Measurements from ENCODE around the gene MYCBP2. TPM values are rescaled to one million over a fixed set of nuclear protein-coding genes. Genes with fewer than 3 reads are reported as not detected.

MYCBP2 gene
- 191 TPM for total RNA-seq

GRCh38 chr13:77326905-77327604 lies at the start of gene MYCBP2:
Gene MYCBP2 (minus strand): TSS chr13:77327094. CDS start chr13:77326775, 319 bp downstream.
- H3K27me3 ChIP-seq: no peaks in the 10 kb centered on the region
- DNase-seq (ENCODE audit: extremely low spot score in 2 of 2): peak; percentile 98 to 99
- peak in 1 of 3 experiments; percentile 25 for TF ChIP-seq CTCF (IDR thresholded peaks at IDR 0.05)
- TF ChIP-seq POLR2AphosphoS5 (IDR thresholded peaks at IDR 0.05; ENCODE audit: insufficient read depth in 1 of 2, low read depth in 1 of 2): peak; percentile 97 to 99
- peak in 1 of 2 donors; percentile 96 for TF ChIP-seq POLR2A (IDR thresholded peaks at IDR 0.05)
- peak within 1 kb of the TSS; percentile 89 for H3K27ac ChIP-seq
- no peaks in the 10 kb centered on the region for H3K36me3 ChIP-seq
- H3K4me3 ChIP-seq: peak within 1 kb of the TSS; percentile 89 to 91
- no peaks in the 10 kb centered on the region for H3K9me3 ChIP-seq
- intact Hi-C loops (cut with DNase I): no loop called here
- peaks cover 51% of the 10 kb centered on the region for H3K4me1 ChIP-seq

- no peak overlapping the region for H3K27ac ChIP-seq
- H3K27me3 ChIP-seq: no peaks in the 10 kb centered on the region
- no peak for DNase-seq (ENCODE audit: extremely low spot score in 2 of 2)
- H3K36me3 ChIP-seq: no peaks in the 10 kb centered on the region
- intact Hi-C loops (cut with DNase I): no loop called here
- no peaks in the 10 kb centered on the region for H3K4me1 ChIP-seq
- TF ChIP-seq POLR2A (IDR thresholded peaks at IDR 0.05) (no peak), POLR2AphosphoS5 (IDR thresholded peaks at IDR 0.05; ENCODE audit: insufficient read depth in 1 of 2, low read depth in 1 of 2) (no peak), CTCF (IDR thresholded peaks at IDR 0.05) (no peak)
- H3K4me3 ChIP-seq: no peak overlapping the region
- H3K9me3 ChIP-seq: no peaks in the 10 kb centered on the region
Observed at GRCh38 chr13:77375560-77376108, 48.7 kb upstream of the MYCBP2 start.

GRCh38 chr13:77374786-77375185 lies 47.9 kb upstream of the MYCBP2 start:
- TF ChIP-seq CTCF (IDR thresholded peaks at IDR 0.05) (no peak), POLR2A (IDR thresholded peaks at IDR 0.05) (no peak), POLR2AphosphoS5 (IDR thresholded peaks at IDR 0.05; ENCODE audit: insufficient read depth in 1 of 2, low read depth in 1 of 2) (no peak)
- Histone ChIP-seq H3K27me3 (no peaks in the 10 kb centered on the region), H3K4me3 (no peak overlapping the region), H3K4me1 (no peaks in the 10 kb centered on the region), H3K27ac (no peak overlapping the region), H3K36me3 (no peaks in the 10 kb centered on the region), H3K9me3 (no peaks in the 10 kb centered on the region)
- intact Hi-C loops (cut with DNase I): no loop called here
- DNase-seq (ENCODE audit: extremely low spot score in 2 of 2): no peak

- Histone ChIP-seq H3K4me3 (no peak overlapping the region), H3K27ac (no peak overlapping the region), H3K9me3 (no peaks in the 10 kb centered on the region), H3K27me3 (no peaks in the 10 kb centered on the region), H3K36me3 (no peaks in the 10 kb centered on the region), H3K4me1 (no peaks in the 10 kb centered on the region)
- intact Hi-C loops (cut with DNase I): no loop called here
- TF ChIP-seq POLR2AphosphoS5 (IDR thresholded peaks at IDR 0.05; ENCODE audit: insufficient read depth in 1 of 2, low read depth in 1 of 2) (no peak), POLR2A (IDR thresholded peaks at IDR 0.05) (no peak)
- no peak for DNase-seq (ENCODE audit: extremely low spot score in 2 of 2)
Observed at GRCh38 chr13:77374339-77374738, 47.4 kb upstream of the MYCBP2 start.

- no peak overlapping the region for H3K4me3 ChIP-seq
- TF ChIP-seq CTCF (IDR thresholded peaks at IDR 0.05) (no peak), POLR2A (IDR thresholded peaks at IDR 0.05) (no peak), POLR2AphosphoS5 (IDR thresholded peaks at IDR 0.05; ENCODE audit: insufficient read depth in 1 of 2, low read depth in 1 of 2) (no peak)
- no peaks in the 10 kb centered on the region for H3K36me3 ChIP-seq
- H3K27ac ChIP-seq: no peak overlapping the region
- no peak for DNase-seq (ENCODE audit: extremely low spot score in 2 of 2)
- no peaks in the 10 kb centered on the region for H3K9me3 ChIP-seq
- intact Hi-C loops (cut with DNase I): no loop called here
- no peaks in the 10 kb centered on the region for H3K27me3 ChIP-seq
- no peaks in the 10 kb centered on the region for H3K4me1 ChIP-seq
Observed at GRCh38 chr13:77373502-77373901, 46.6 kb upstream of the MYCBP2 start.

Measured in vagina (tissue), 2 donors.